ENCODE results near the gene ST3GAL5. TPM values are rescaled to one million over a fixed set of nuclear protein-coding genes. Genes with fewer than 3 reads are reported as not detected.
A peak's percentile ranks its signal among the peaks of the same experiment; 100 is the strongest.
"Not testable (repeated sequence)": the region's sequence is repeated elsewhere in the genome, so short reads cannot be mapped to it uniquely, and the experiment has no call there.

ST3GAL5 gene
- total and polyA plus RNA-seq, 12 donors = 25.6 to 172 (median 85.6) TPM

GRCh38 chr2:85933753-85934594 lies 45.2 kb upstream of the ST3GAL5 start:
- DNase-seq = peak in 6 of 7 donors; percentile 67 to 81 (median 78)
- peaks cover 42 to 59% of the 10 kb centered on the region in 2 donors for H3K4me1 ChIP-seq (replicated peaks in 1 of 2)
- intact Hi-C loops (cut with DNase I) = no loop called here
- H3K9me3 ChIP-seq (replicated peaks in 1 of 3) = no peaks in the 10 kb centered on the region
- peak overlapping the region; percentile 50 to 83 (median 76) for H3K27ac ChIP-seq
- WGBS, 4 donors = 12 to 19% (median 14%) methylated on average over 7 of the region's 7 CpGs
- H3K27me3 ChIP-seq = no peaks in the 10 kb centered on the region
- TF ChIP-seq CTCF (IDR thresholded peaks at IDR 0.05) (no peak), POLR2A (IDR thresholded peaks at IDR 0.05) (peak in 1 of 2 donors; percentile 44)
- no peak overlapping the region for H3K4me3 ChIP-seq
- no peaks in the 10 kb centered on the region for H3K36me3 ChIP-seq (replicated peaks in 1 of 2)

GRCh38 chr2:85931151-85931550 lies 42.4 kb upstream of the ST3GAL5 start:
- intact Hi-C loops (cut with DNase I); H3K36me3 ChIP-seq (replicated peaks in 1 of 2); H3K27me3 ChIP-seq; H3K9me3 ChIP-seq (replicated peaks in 1 of 3); H3K4me3 ChIP-seq: not testable (repeated sequence)
- peak in 2 of 7 donors; percentile 9 to 33 for DNase-seq
- peaks cover 26 to 40% of the 10 kb centered on the region in 2 donors for H3K4me1 ChIP-seq (replicated peaks in 1 of 2)
- H3K27ac ChIP-seq = peak overlapping the region in 2 of 5 donors; percentile 37 to 70
- 61 to 74% (median 69%) methylated on average over 7 of the region's 7 CpGs for WGBS, 4 donors

- no peaks in the 10 kb centered on the region for H3K27me3 ChIP-seq
- H3K4me1 ChIP-seq (replicated peaks in 1 of 2) = peaks cover 24 to 34% of the 10 kb centered on the region in 2 donors
- H3K9me3 ChIP-seq (replicated peaks in 1 of 3) = no peaks in the 10 kb centered on the region
- WGBS, 4 donors = 67 to 78% (median 76%) methylated on average over 4 of the region's 4 CpGs
- H3K36me3 ChIP-seq (replicated peaks in 1 of 2) = no peaks in the 10 kb centered on the region
- DNase-seq = peak in 2 of 7 donors; percentile 12 to 41
- H3K27ac ChIP-seq = peak overlapping the region in 3 of 5 donors; percentile 37 to 70 (median 38)
- intact Hi-C loops (cut with DNase I) = no loop called here
- TF ChIP-seq POLR2A (IDR thresholded peaks at IDR 0.05) = no peak
- TF ChIP-seq CTCF (IDR thresholded peaks at IDR 0.05) = no peak
- no peak overlapping the region for H3K4me3 ChIP-seq
These were observed 41.6 kb upstream of the ST3GAL5 start for GRCh38 chr2:85930129-85931124.

- intact Hi-C loops (cut with DNase I) = no loop called here
- 93 to 96% (median 94%) methylated on average over 14 to 19 of the region's 19 CpGs for WGBS, 4 donors
- Histone ChIP-seq H3K27ac (peak overlapping the region in 4 of 5 donors; percentile 15 to 70 (median 38)), H3K4me1 (replicated peaks in 1 of 2) (peaks cover 25 to 34% of the 10 kb centered on the region in 2 donors), H3K9me3 (replicated peaks in 1 of 3) (no peaks in the 10 kb centered on the region), H3K27me3 (no peaks in the 10 kb centered on the region), H3K36me3 (replicated peaks in 1 of 2) (no peaks in the 10 kb centered on the region), H3K4me3 (no peak overlapping the region)
- TF ChIP-seq POLR2A (IDR thresholded peaks at IDR 0.05) (no peak), CTCF (IDR thresholded peaks at IDR 0.05) (no peak)
- peak in 1 of 7 donors; percentile 48 for DNase-seq
These were observed 40.6 kb upstream of the ST3GAL5 start for GRCh38 chr2:85929096-85930050.

All from adrenal gland (tissue), 12 donors.